Mucosa of rectum (tissue), 2 donors: ENCODE data around the gene OSBPL2.
A peak's percentile ranks its signal among the peaks of the same experiment; 100 is the strongest.

ENCODE experiments used
- H3K27ac ChIP-seq, 2 donors: one replicate each; pipeline ENCODE4 v1.7.0; 2013; ENCODE audit warnings: inconsistent platforms in 2 of 2, low read depth in 2 of 2, low read length in 2 of 2
- H3K27me3 ChIP-seq, 2 donors: one replicate each; pipeline ENCODE4 v1.7.0; 2013; ENCODE audit warnings: low read length in 2 of 2; ENCODE audit not compliant: control insufficient read depth in 2 of 2, insufficient read depth in 2 of 2
- H3K36me3 ChIP-seq, 2 donors: one replicate each; pipeline ENCODE4 v1.7.0; 2013; ENCODE audit warnings: low read length in 2 of 2; ENCODE audit not compliant: control insufficient read depth in 2 of 2, insufficient read depth in 2 of 2
- H3K4me1 ChIP-seq, 2 donors: one replicate each; pipeline ENCODE4 v1.7.0; 2013; ENCODE audit warnings: low read length in 2 of 2, mild to moderate bottlenecking in 1 of 2; ENCODE audit not compliant: control insufficient read depth in 2 of 2, insufficient read depth in 2 of 2
- H3K4me3 ChIP-seq, 2 donors: one replicate each; pipeline ENCODE4 v1.7.0; 2013; ENCODE audit warnings: low read length in 2 of 2
- H3K9ac ChIP-seq, 2 donors: one replicate each; pipeline ENCODE4 v1.7.0; 2013; ENCODE audit warnings: low read length in 2 of 2, low read depth in 1 of 2, mild to moderate bottlenecking in 1 of 2
- H3K9me3 ChIP-seq, 2 donors: one replicate each; pipeline ENCODE4 v1.7.0; 2013; ENCODE audit warnings: low read length in 2 of 2; ENCODE audit not compliant: control insufficient read depth in 2 of 2
- donor health status: healthy.
- donor health status: Normal muscosa, but diverticular disease.

OSBPL2 gene

DNA sequence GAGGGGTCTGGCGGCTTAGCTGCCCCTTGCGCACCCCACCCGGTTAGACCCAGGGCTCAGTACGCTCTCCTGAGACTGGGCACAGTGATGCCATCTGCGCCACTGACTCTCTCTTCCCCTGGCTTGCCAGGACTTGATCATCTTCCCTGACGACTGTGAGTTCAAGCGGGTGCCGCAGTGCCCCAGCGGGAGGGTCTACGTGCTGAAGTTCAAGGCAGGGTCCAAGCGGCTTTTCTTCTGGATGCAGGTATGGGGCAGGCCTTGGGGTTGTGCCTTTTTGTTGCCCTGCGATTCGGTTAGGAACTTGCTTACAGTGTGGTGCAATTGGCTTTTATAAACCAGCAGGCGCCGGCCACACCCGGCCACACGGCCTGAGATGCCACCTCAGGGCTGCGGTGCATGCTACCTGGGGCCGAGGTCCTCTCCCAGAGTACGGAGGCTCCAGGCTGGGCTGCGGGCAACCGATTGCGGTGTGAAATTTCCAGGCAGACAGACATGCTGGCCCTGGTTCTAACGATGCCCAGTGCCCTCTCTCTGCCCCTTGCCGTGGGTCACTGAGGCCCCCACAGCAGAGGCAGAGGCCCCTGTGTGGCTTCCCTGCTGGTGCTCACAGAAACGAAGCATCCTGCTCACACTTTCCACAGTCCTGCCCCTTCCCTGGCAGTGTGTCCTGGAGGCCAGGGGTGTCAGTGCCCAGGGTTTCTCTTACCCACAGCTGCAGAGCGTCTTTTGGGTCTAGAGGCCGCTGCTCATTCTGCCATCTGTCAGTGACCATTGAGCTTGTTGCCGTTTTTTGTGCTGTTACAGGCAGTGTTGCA, 66.2 kb downstream of the OSBPL2 start:
- Histone ChIP-seq H3K9ac (peak overlapping the region; percentile 77 to 80), H3K36me3 (peaks cover 36% of the 10 kb centered on the region in 2 donors), H3K4me3 (peak overlapping the region; percentile 88 to 91), H3K9me3 (no peaks in the 10 kb centered on the region), H3K4me1 (peaks cover 17 to 22% of the 10 kb centered on the region in 2 donors), H3K27me3 (no peaks in the 10 kb centered on the region), H3K27ac (no peak overlapping the region)

DNA sequence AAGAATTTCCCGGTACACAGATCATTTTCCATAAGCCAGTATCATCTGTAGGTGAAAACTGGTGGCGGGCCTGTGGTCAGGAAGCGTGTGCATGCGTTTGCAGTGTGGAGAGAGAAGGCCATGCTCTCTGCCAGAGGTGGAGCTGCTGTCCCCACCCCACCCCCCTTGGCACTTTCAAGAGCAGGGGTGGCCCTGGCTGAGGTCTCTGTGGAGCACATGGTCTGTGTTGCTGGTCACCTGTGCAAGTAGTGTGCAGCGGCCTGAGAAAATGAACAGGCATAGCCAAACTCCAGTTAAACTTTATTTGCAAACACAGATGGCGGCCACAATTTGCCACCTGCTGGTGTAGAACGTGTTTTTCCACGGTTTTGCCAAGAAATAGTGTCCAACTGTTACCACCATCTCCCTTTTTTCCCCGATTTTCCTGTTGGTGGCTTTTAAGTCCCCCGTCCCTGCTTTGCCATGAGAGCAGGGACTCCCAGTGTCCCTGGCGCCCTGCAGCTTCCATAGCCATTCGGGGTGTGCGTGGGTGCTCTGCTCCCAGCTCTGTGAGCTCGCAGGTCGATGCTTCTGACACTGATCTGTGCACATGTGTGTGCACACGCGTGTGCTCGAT, 66.9 kb downstream of the OSBPL2 start:
- Histone ChIP-seq H3K9me3 (no peaks in the 10 kb centered on the region), H3K4me3 (no peak overlapping the region), H3K27ac (no peak overlapping the region), H3K27me3 (no peaks in the 10 kb centered on the region), H3K36me3 (peaks cover 36% of the 10 kb centered on the region in 2 donors), H3K4me1 (peaks cover 17 to 22% of the 10 kb centered on the region in 2 donors), H3K9ac (no peak overlapping the region)

DNA sequence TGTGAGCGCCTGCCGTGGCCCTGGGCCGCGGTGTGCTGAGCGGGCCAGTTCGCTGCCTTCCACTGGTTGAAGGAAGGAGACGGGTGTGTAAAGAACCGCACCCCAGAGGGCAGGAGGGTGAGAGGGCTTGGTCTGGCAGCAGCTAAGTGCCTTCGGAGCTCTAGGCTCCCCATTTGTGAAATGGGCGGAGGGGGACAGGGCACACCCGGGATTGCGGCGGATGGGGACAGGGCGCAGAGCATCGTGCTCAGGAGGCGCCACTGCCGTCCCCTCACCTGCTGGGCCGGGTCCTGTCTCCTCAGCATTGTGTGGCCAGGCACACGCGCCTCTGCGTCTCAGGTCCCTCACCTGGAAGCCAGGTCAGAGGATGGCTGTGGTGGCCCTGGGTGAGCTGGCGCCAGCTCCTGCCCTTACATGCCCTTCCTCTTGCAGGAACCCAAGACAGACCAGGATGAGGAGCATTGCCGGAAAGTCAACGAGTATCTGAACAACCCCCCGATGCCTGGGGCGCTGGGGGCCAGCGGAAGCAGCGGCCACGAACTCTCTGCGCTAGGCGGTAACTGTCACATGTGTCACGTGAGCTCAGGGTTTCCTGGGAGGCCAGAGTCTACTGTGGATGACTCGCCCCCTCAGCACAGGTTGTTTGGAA, 67.6 kb downstream of the OSBPL2 start:
- no peak overlapping the region for H3K4me3 ChIP-seq
- H3K27ac ChIP-seq, result no peak overlapping the region
- no peak overlapping the region for H3K9ac ChIP-seq
- H3K9me3 ChIP-seq, result no peaks in the 10 kb centered on the region
- peaks cover 36% of the 10 kb centered on the region in 2 donors for H3K36me3 ChIP-seq
- peaks cover 17 to 22% of the 10 kb centered on the region in 2 donors for H3K4me1 ChIP-seq
- H3K27me3 ChIP-seq, result no peaks in the 10 kb centered on the region

DNA sequence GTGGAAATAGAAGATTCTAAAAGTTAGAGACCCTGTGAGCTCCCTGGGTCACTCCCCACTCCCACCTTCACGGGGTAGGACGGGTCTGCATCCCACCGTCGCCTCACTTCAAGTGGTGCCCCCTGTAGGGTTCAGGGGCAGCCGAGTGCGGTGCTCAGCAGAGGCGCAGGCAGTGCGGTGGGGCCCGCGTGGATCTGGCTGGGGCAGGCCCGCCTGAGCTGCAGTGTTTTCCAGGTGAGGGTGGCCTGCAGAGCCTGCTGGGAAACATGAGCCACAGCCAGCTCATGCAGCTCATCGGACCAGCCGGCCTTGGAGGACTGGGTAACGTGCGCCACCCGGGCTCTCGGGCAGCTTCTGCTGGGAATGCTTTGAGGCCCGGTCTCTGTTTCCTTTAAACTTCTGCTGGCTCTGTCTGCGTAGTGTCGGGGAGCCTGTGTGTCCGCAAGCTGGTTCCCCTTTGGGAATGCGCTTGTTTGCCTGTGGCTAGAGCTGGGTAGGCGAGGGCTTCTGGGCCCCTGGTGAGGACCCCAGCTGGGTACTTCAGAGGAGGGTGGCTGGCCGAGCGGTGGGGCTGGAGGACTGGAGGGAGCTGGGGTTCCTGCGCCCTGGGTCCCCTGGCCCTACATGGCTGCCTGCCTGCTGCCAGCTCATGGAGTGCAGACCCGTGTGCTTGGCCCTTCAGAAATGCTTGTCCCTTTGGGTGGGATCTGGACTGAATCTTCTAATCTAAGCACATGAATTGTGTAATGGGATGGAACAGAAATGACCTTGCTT, 68.3 kb downstream of the OSBPL2 start:
- H3K36me3 ChIP-seq, result peaks cover 36% of the 10 kb centered on the region in 2 donors
- H3K9me3 ChIP-seq, result no peaks in the 10 kb centered on the region
- H3K4me1 ChIP-seq, result peaks cover 17 to 22% of the 10 kb centered on the region in 2 donors
- no peak overlapping the region for H3K4me3 ChIP-seq
- H3K27ac ChIP-seq, result no peak overlapping the region
- no peak overlapping the region for H3K9ac ChIP-seq
- H3K27me3 ChIP-seq, result no peaks in the 10 kb centered on the region

DNA sequence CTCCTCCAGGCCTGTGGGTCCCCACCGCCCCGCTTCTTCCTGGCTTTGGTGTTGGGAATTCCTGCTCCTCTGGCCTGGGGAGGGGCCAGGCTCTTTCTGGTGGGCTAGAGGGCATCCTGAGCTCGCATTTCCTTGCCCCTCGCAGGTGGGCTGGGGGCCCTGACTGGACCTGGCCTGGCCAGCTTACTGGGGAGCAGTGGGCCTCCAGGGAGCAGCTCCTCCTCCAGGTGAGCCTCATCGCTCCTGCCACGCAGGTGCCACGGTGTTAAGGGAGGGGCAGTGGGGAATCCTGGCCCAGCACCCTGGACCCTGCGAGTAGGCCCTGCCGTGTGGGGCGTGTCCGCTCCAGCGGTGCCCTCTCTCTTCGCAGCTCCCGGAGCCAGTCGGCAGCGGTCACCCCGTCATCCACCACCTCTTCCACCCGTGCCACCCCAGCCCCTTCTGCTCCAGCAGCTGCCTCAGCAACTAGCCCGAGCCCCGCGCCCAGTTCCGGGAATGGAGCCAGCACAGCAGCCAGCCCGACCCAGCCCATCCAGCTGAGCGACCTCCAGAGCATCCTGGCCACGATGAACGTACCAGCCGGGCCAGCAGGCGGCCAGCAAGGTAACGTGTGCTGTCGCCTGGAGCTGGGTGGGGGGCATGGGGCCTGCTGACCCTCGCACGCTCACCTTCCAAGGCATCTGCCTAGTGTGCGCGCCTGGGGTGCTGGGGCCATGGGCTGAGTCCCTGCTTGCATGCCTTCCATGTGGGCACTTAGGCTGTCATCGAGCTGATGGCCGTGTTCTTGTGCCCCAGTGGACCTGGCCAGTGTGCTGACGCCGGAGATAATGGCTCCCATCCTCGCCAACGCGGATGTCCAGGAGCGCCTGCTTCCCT, 69.1 kb downstream of the OSBPL2 start:
- no peak overlapping the region for H3K27ac ChIP-seq
- H3K9ac ChIP-seq, result no peak overlapping the region
- H3K4me1 ChIP-seq, result peaks cover 17 to 22% of the 10 kb centered on the region in 2 donors
- H3K9me3 ChIP-seq, result no peaks in the 10 kb centered on the region
- H3K27me3 ChIP-seq, result no peaks in the 10 kb centered on the region
- peaks cover 36% of the 10 kb centered on the region in 2 donors for H3K36me3 ChIP-seq
- H3K4me3 ChIP-seq, result no peak overlapping the region

DNA sequence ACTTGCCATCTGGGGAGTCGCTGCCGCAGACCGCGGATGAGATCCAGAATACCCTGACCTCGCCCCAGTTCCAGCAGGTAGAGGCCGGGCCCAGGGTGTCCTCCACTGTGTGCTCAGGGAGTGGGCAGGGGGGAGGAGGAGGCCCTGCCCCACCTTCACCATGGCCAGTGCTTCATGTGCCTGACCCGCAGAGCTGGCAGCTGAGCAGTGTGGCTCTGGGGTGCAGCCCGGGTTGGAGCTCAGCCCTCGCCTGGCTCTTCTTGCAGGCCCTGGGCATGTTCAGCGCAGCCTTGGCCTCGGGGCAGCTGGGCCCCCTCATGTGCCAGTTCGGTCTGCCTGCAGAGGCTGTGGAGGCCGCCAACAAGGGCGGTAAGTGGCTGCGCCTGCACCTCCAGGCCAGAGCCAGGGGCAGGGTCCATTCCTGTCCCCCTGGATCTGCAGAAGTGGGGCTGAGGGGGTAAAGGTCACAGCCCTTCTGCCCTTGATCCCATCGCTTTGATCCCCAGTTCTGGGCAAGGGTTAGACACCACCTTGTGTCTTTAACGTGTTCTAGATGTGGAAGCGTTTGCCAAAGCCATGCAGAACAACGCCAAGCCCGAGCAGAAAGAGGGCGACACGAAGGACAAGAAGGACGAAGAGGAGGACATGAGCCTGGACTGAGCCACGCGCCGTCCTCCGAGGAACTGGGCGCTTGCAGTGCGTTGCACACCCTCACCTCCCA, 69.9 kb downstream of the OSBPL2 start:
- H3K27ac ChIP-seq, result no peak overlapping the region
- H3K4me1 ChIP-seq, result peaks cover 17 to 22% of the 10 kb centered on the region in 2 donors

DNA sequence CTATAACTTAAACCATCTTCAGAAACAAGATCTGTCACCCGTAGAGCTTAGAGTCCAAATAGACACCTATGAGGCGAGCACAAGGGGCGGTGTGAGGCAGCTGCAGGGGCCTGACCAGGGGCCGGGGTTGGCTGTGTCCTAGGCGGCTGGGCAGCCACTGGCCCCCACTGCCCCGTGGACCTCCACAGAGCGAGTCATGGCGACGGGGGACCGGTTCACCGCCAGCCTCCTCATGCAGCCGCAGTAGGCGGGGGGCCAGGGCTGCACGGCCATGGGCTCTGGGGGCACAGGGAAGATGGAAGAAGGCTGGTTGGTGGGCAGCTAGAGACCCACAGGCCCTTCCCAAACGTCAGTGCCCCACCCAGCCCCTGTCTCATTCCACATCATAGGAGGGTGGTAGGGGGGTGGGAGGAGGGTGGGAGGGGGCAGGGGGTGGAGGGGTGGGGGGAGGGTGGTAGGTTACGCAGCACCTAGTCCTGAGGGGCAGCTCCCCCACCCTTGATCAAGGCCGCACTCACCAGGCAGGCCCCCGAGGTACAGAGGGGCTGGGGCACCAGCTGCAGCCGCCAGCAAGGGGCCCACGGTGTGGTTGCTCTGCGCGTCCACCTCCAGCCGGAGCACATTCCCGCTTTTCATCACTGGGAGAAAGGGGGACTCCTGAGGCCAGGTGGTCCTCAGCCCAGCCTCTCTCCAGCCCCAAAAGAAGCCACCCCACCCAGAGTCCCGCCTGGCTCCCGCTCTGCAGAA, 71.0 kb downstream of the OSBPL2 start:
- no peak overlapping the region for H3K27ac ChIP-seq
- peaks cover 9 to 12% of the 10 kb centered on the region in 2 donors for H3K4me1 ChIP-seq
- no peak overlapping the region for H3K4me3 ChIP-seq

More for the DNA sequence above, 69.9 kb downstream of the OSBPL2 start:
- Histone ChIP-seq H3K4me3 (no peak overlapping the region), H3K27me3 (no peaks in the 10 kb centered on the region), H3K9me3 (no peaks in the 10 kb centered on the region), H3K9ac (no peak overlapping the region), H3K36me3 (peaks cover 36% of the 10 kb centered on the region in 2 donors)

DNA sequence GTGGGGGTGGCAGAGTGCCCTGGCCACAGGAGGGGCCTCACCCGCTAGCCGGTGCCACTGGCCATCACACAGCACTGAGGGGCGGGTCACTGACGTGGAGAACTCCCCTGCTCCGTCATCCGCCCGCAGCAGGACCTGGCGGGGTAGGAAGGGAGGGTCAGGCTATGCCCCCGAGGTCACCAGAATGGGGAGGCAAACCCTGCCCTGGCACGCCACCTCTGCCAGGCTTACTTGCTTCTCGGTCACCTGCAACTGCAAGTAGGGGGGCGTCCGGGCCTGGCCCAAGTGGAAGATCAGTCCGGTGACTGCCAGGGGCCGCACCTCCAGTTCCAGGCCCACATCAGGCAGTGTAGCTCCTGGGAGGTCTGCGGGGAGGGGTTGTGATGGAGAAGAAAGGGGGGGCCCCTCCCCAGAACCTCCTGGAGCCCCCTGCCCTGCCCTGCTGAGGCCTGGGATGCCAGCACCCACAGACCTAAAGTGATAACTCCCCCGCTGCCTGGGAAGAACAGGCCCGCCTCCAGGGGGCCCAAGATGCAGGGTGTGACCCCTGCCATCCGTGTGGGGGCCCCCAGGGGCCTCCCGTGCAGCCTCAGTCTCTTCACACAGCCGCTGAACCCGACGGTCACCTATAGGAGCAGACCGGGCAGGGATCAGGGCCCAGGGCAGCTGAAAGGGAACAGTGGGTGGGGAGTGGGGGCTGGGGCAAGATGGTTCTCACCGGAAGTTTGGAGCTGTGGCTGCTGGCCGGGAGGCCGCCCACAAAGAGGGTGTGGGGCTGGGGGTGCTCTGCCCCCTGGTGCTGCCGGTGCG, 71.8 kb downstream of the OSBPL2 start:
- Histone ChIP-seq H3K36me3 (peaks cover 32 to 33% of the 10 kb centered on the region in 2 donors), H3K9me3 (no peaks in the 10 kb centered on the region), H3K27me3 (no peaks in the 10 kb centered on the region), H3K4me3 (no peak overlapping the region), H3K27ac (no peak overlapping the region), H3K9ac (no peak overlapping the region), H3K4me1 (peaks cover under 1 to 5% of the 10 kb centered on the region in 2 donors)

More for the DNA sequence above, 71.0 kb downstream of the OSBPL2 start:
- Histone ChIP-seq H3K9ac (no peak overlapping the region), H3K9me3 (no peaks in the 10 kb centered on the region), H3K27me3 (no peaks in the 10 kb centered on the region), H3K36me3 (peaks cover 36% of the 10 kb centered on the region in 2 donors)
